Glutamatergic neuron (in vitro differentiated cells): ENCODE measurements around the gene PYCR2. TPM values are rescaled to one million over a fixed set of nuclear protein-coding genes. Genes with fewer than 3 reads are reported as not detected.
A peak's percentile ranks its signal among the peaks of the same experiment; 100 is the strongest.

Source experiments
- DNase-seq: peaks from one replicate; pipeline ENCODE4 v3.0.0; 2022
- H3K27ac Mint-ChIP-seq: one replicate; pipeline ENCODE4 v1.8.0; 2020; ENCODE audit warnings: mild to moderate bottlenecking, mixed read lengths, inconsistent platforms; ENCODE audit not compliant: unreplicated experiment
- H3K27me3 Mint-ChIP-seq: one replicate; pipeline ENCODE4 v1.8.0; 2020; ENCODE audit warnings: mild to moderate bottlenecking, moderate library complexity, mixed read lengths, inconsistent platforms; ENCODE audit not compliant: unreplicated experiment
- H3K36me3 Mint-ChIP-seq: one replicate; pipeline ENCODE4 v1.8.0; 2020; ENCODE audit warnings: mild to moderate bottlenecking, mixed read lengths, inconsistent platforms; ENCODE audit not compliant: unreplicated experiment
- H3K4me1 Mint-ChIP-seq: one replicate; pipeline ENCODE4 v1.8.0; 2020; ENCODE audit warnings: mild to moderate bottlenecking, low read depth, mixed read lengths, inconsistent platforms; ENCODE audit not compliant: unreplicated experiment
- H3K4me3 Mint-ChIP-seq: one replicate; pipeline ENCODE4 v1.8.0; 2020; ENCODE audit warnings: mild to moderate bottlenecking, mixed read lengths, inconsistent platforms; ENCODE audit not compliant: unreplicated experiment
- H3K9me3 Mint-ChIP-seq: one replicate; pipeline ENCODE4 v1.8.0; 2020; ENCODE audit warnings: mild to moderate bottlenecking, moderate library complexity, mixed read lengths, inconsistent platforms; ENCODE audit not compliant: unreplicated experiment
- CTCF ChIP-seq: fragments of 200-600 bp; sonication (generic); IDR thresholded peaks from one replicate; pipeline ENCODE4 v1.5.0; 2021; ENCODE audit not compliant: partially characterized antibody, unreplicated experiment
- total RNA-seq: library from RNA; stranded (reverse); fragmentation: NEBNext Ultra II Directional; extraction: Animal tissue kit (Norgen Biotek cat#: 25700); gene quantifications from one replicate; pipeline ENCODE4 v1.2.1, GENCODE V29; 2021; ENCODE audit not compliant: unreplicated experiment

PYCR2 gene
- total RNA-seq, 1 donor from 2014 or later: 36.6 TPM

- TF ChIP-seq CTCF: no peak
- H3K27me3 Mint-ChIP-seq: peaks cover 4% of the 10 kb centered on the region
Measured at GRCh38 chr1:225965231-225965630, 41.2 kb upstream of the PYCR2 start.

GRCh38 chr1:225963735-225964530 lies 39.9 kb upstream of the PYCR2 start:
- peaks cover 4% of the 10 kb centered on the region for H3K27me3 Mint-ChIP-seq
- H3K9me3 Mint-ChIP-seq: peaks cover 3% of the 10 kb centered on the region
- no peak overlapping the region for H3K27ac Mint-ChIP-seq
- DNase-seq: no peak
- no peak for TF ChIP-seq CTCF
- H3K36me3 Mint-ChIP-seq: no peaks in the 10 kb centered on the region
- no peaks in the 10 kb centered on the region for H3K4me1 Mint-ChIP-seq
- no peak overlapping the region for H3K4me3 Mint-ChIP-seq

More at GRCh38 chr1:225965231-225965630, 41.2 kb upstream of the PYCR2 start:
- Mint-ChIP-seq H3K27ac (no peak overlapping the region), H3K4me3 (no peak overlapping the region), H3K4me1 (no peaks in the 10 kb centered on the region), H3K36me3 (no peaks in the 10 kb centered on the region), H3K9me3 (peaks cover 3% of the 10 kb centered on the region)
- DNase-seq: no peak

- no peak overlapping the region for H3K4me3 Mint-ChIP-seq
- H3K36me3 Mint-ChIP-seq: no peaks in the 10 kb centered on the region
- H3K27me3 Mint-ChIP-seq: peaks cover 2% of the 10 kb centered on the region
- no peaks in the 10 kb centered on the region for H3K4me1 Mint-ChIP-seq
- DNase-seq: peak; percentile 84
- H3K9me3 Mint-ChIP-seq: no peaks in the 10 kb centered on the region
- H3K27ac Mint-ChIP-seq: no peak overlapping the region
- TF ChIP-seq CTCF: peak; percentile 78
Measured at GRCh38 chr1:225962440-225962975, 38.5 kb upstream of the PYCR2 start.

DNA sequence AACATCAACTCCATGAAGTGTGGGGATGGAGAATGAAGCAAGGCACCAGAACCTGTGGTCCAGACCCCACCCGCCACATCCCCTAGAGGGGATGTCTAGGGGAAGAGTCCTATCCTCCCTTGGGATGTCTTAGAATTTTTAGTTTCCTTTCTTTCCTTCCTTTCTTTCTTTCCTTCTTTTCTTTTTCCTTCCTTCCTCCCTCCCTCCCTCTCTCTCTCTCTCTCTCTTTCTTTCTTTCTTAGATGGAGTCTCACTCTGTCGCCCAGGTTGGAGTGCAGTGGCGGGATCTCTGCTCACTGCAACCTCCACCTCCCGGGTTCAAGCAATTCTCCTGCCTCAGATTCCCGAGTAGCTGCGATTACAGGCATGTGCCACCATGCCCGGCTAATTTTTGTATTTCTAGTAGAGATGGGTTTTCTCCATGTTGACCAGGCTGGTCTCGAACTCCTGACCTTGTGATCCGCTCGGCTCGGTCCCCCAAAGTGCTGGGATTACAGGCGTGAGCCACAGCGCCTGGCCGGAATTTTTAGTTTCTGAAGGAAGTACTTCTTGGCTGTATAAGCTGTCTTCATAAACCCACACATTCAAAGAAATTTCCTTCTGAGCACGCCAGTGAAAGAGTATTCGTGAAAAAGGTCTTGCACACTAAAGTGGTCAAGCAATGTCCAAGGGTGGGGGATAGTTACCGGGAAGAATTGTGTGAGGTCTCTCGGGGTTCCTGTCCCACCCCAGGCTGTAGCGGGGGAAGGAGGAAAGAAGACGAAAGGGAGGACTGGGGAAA lies 37.8 kb upstream of the PYCR2 start:
- Mint-ChIP-seq H3K27ac (no peak overlapping the region), H3K36me3 (no peaks in the 10 kb centered on the region), H3K27me3 (peaks cover 2% of the 10 kb centered on the region), H3K4me3 (no peak overlapping the region), H3K4me1 (no peaks in the 10 kb centered on the region), H3K9me3 (no peaks in the 10 kb centered on the region)
- TF ChIP-seq CTCF: no peak
- no peak for DNase-seq
